PC-3 (cell line): ENCODE data around the gene TACC2. TPM values are rescaled to one million over a fixed set of nuclear protein-coding genes. Genes with fewer than 3 reads are reported as not detected.

ENCODE experiments used
- ATAC-seq: fragments of 200-7000 bp; cut with Tn5 transposase; 2 replicates; pipeline ENCODE4 v1.9.1; 2020; ENCODE audit warnings: mild to moderate bottlenecking, moderate library complexity
- BruUV-seq: library from RNA; stranded (reverse); fragments of 400-500 nt; replicated peaks from 2 replicates; lab custom pipeline; 2021; lab: Mats Ljungman, UMichigan
- CTCF ChIA-PET: fragments of 300-600 bp; sonication (Branson Sonifier 250); formaldehyde crosslinking; loops from one replicate; lab custom pipeline; 2022; ENCODE audit warnings: antibody characterized with exemption; lab: Charles Lee
- POLR2A ChIA-PET: fragments of 300-600 bp; sonication (Branson Sonifier 250); formaldehyde crosslinking; loops from one replicate; lab custom pipeline; 2022; ENCODE audit warnings: antibody characterized with exemption; ENCODE audit not compliant: unreplicated experiment; lab: Charles Lee
- DNase-seq: peaks from one replicate; pipeline ENCODE4 v3.0.0-alpha.2; 2015
- H2AFZ ChIP-seq: fragments of 300-600 bp; sonication (generic); 2 replicates; pipeline ENCODE4 v1.6.0; 2016; ENCODE audit warnings: antibody characterized with exemption, low read length
- H3F3A ChIP-seq: fragments of 300-600 bp; sonication (generic); one replicate; pipeline ENCODE4 v1.6.0; 2017; ENCODE audit warnings: antibody characterized with exemption, low read length, control low read depth, mild to moderate bottlenecking; ENCODE audit not compliant: unreplicated experiment
- H3K27ac ChIP-seq: fragments of 300-600 bp; sonication (generic); 2 replicates; pipeline ENCODE4 v1.5.1; 2016; ENCODE audit warnings: mild to moderate bottlenecking, low read length
- H3K27me3 ChIP-seq: fragments of 300-600 bp; sonication (generic); 2 replicates; pipeline ENCODE4 v1.6.1; 2016; ENCODE audit warnings: low read length, mixed read lengths
- H3K36me3 ChIP-seq: fragments of 300-600 bp; sonication (generic); 2 replicates; pipeline ENCODE4 v1.6.1; 2016; ENCODE audit warnings: low read depth, mixed run types, low read length, mixed read lengths
- H3K4me1 ChIP-seq: fragments of 300-600 bp; sonication (generic); 2 replicates; pipeline ENCODE4 v1.5.1; 2016; ENCODE audit warnings: low read length; ENCODE audit not compliant: insufficient read depth
- H3K4me2 ChIP-seq: fragments of 300-600 bp; sonication (generic); 2 replicates; pipeline ENCODE4 v1.6.0; 2016; ENCODE audit warnings: low read length
- H3K4me3 ChIP-seq: fragments of 300-600 bp; sonication (generic); 2 replicates; pipeline ENCODE4 v1.5.1; 2016; ENCODE audit warnings: mild to moderate bottlenecking, low read length, mixed read lengths
- H3K79me2 ChIP-seq: fragments of 300-600 bp; sonication (generic); 2 replicates; pipeline ENCODE4 v1.6.1; 2017; ENCODE audit warnings: low read length, mixed read lengths
- H3K9ac ChIP-seq: fragments of 300-600 bp; sonication (generic); 2 replicates; pipeline ENCODE4 v1.6.0; 2016; ENCODE audit warnings: mild to moderate bottlenecking, low read length
- H3K9me2 ChIP-seq: fragments of 300-600 bp; sonication (generic); replicated peaks from 2 replicates; pipeline ENCODE4 v1.6.1; 2016; ENCODE audit warnings: mixed run types, low read length, mixed read lengths
- H3K9me3 ChIP-seq: fragments of 300-600 bp; sonication (generic); 2 replicates; pipeline ENCODE4 v1.6.1; 2016; ENCODE audit warnings: low read length, mixed read lengths
- H4K20me1 ChIP-seq: fragments of 300-600 bp; sonication (generic); 2 replicates; pipeline ENCODE4 v1.6.1; 2016; ENCODE audit warnings: low read length, mixed read lengths
- EZH2 ChIP-seq: fragments of 300-600 bp; sonication (generic); IDR thresholded peaks from one replicate; pipeline ENCODE4 v1.6.1; 2017; ENCODE audit warnings: antibody characterized with exemption, mild to moderate bottlenecking, low read length; ENCODE audit not compliant: unreplicated experiment
- EZH2phosphoT487 ChIP-seq: fragments of 300-600 bp; sonication (generic); IDR thresholded peaks from 2 replicates; pipeline ENCODE4 v1.6.1; 2018; ENCODE audit warnings: mild to moderate bottlenecking, antibody characterized with exemption, low read length, borderline replicate concordance
- intact Hi-C: fragments of 100-400 bp; cut with micrococcal nuclease; formaldehyde crosslinking; loops from 2 replicates; pipeline ENCODE4 v1.9.0; 2023
- total RNA-seq: library from RNA; depleted of rRNA; stranded (reverse); fragments of >200 nt; gene quantifications from 2 replicates; pipeline ENCODE4 v1.2.3, GENCODE V29; 2014
- TF ChIP-seq, protein P1 (sequence below): fragments of 300-600 bp; sonication (generic); conservative IDR thresholded peaks from 2 replicates; pipeline ENCODE4 v1.5.1; 2017; ENCODE audit warnings: antibody characterized with exemption, low read depth, mild to moderate bottlenecking, low read length

TACC2 gene
- total RNA-seq, 1 experiment from 2014 or later, result 31.7 TPM

DNA sequence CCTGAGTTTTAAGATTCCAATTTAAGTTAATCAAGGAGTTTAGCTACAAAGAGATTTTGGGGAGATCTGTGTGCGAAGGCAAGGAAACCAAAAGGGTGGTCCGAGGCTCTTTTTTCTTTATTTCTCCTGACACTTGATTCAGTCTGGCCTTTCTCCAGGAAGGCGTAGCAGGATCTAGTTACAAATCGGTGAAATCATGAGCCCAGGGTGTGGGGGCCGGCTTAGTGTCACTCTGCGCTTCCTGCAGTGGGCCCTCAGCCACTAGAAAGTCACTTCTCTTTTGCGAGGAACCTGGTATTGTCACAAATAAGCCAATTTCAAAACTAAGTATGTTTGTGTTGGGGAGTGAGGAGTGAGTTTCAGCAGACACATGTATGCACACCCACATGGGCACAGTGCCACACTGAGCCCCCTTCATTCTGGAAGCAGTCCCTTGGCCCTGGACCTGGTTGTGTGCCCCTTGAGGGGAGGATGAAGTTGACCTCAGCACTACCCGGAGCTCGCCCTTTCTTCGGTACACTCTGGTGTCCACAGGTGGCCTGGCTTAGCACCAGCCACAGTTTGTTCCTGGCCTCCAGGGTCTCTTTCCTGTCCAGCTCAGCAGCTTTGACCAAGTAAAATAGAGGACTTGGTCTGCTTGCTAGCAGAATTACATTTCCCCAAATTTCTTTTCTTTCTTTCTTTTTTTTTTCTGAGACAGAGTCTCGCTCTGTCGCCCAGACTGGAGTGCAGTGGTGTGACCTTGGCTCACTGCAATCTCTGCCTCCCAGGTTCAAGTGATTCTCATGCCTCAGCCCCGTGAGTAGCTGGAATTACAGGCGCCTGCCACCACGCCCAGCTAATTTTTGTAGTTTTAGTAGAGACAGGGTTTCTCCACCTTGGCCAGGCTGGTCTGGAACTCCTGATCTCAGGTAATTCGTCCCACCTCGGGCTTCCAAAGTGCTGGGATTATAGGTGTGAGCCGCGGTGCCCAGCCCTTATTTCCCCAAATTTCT lies 198.2 kb downstream of the TACC2 start:
- CTCF ChIA-PET, result no interaction called here

DNA sequence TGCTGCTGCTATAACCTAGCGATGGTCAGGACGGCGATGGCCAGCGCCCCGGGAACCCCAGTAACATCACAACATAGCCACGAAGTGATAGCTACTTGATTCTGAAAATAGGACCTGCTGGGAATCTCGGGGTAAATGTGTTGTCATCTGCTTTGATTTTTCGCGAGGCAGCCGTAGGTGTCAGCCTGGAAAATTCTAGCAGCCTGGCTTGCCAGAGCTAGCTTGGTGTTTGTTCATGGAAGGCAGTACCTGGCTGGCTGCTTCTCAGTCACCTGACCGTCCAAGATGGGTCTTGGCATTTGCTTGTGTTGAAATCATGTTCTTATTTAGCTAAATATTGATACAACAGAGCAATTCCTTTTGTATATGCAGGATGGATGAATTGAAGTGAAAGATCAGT lies 199.7 kb downstream of the TACC2 start:
- TF ChIP-seq EZH2phosphoT487, result no peak
- TF ChIP-seq, protein P1, sequence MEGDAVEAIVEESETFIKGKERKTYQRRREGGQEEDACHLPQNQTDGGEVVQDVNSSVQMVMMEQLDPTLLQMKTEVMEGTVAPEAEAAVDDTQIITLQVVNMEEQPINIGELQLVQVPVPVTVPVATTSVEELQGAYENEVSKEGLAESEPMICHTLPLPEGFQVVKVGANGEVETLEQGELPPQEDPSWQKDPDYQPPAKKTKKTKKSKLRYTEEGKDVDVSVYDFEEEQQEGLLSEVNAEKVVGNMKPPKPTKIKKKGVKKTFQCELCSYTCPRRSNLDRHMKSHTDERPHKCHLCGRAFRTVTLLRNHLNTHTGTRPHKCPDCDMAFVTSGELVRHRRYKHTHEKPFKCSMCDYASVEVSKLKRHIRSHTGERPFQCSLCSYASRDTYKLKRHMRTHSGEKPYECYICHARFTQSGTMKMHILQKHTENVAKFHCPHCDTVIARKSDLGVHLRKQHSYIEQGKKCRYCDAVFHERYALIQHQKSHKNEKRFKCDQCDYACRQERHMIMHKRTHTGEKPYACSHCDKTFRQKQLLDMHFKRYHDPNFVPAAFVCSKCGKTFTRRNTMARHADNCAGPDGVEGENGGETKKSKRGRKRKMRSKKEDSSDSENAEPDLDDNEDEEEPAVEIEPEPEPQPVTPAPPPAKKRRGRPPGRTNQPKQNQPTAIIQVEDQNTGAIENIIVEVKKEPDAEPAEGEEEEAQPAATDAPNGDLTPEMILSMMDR, result no peak
- TF ChIP-seq EZH2, result no peak
- Histone ChIP-seq H3K27me3 (no peaks in the 10 kb centered on the region), H3F3A (no peaks in the 10 kb centered on the region), H3K9ac (no peak overlapping the region), H3K4me1 (peaks cover 14% of the 10 kb centered on the region), H3K79me2 (peaks cover 31% of the 10 kb centered on the region), H3K4me2 (no peak overlapping the region), H3K27ac (no peak overlapping the region), H4K20me1 (0 out of 2 replicates have a peak, but pooled peaks cover 4% of the 10 kb centered on the region), H3K9me2 (no peaks in the 10 kb centered on the region), H3K9me3 (no peaks in the 10 kb centered on the region), H3K36me3 (no peaks in the 10 kb centered on the region), H2AFZ (no peak overlapping the region), H3K4me3 (no peak overlapping the region)
- intact Hi-C loops, result no loop called here
- ATAC-seq (no peak), DNase-seq (no peak)
- BruUV-seq, result no TSS peak
- ChIA-PET POLR2A (no interaction called here), CTCF (no interaction called here)

More for the DNA sequence above, 198.2 kb downstream of the TACC2 start:
- no peaks in the 10 kb centered on the region for H3K27me3 ChIP-seq
- POLR2A ChIA-PET, result no interaction called here
- DNase-seq, result no peak
- no peak for TF ChIP-seq EZH2
- TF ChIP-seq, protein P1, result no peak
- no peak for TF ChIP-seq EZH2phosphoT487
- H3F3A ChIP-seq, result no peaks in the 10 kb centered on the region
- no peaks in the 10 kb centered on the region for H3K9me3 ChIP-seq
- no peak overlapping the region for H2AFZ ChIP-seq
- H3K9ac ChIP-seq, result no peak overlapping the region
- H3K27ac ChIP-seq, result no peak overlapping the region
- BruUV-seq, result no TSS peak
- no peak overlapping the region for H3K4me3 ChIP-seq
- intact Hi-C loops, result no loop called here
- peaks cover 29% of the 10 kb centered on the region for H3K4me1 ChIP-seq
- 0 out of 2 replicates have a peak, but pooled peaks cover 4% of the 10 kb centered on the region for H4K20me1 ChIP-seq
- H3K79me2 ChIP-seq, result peaks cover 40% of the 10 kb centered on the region
- no peaks in the 10 kb centered on the region for H3K9me2 ChIP-seq
- no peak for ATAC-seq
- no peaks in the 10 kb centered on the region for H3K36me3 ChIP-seq
- no peak overlapping the region for H3K4me2 ChIP-seq

DNA sequence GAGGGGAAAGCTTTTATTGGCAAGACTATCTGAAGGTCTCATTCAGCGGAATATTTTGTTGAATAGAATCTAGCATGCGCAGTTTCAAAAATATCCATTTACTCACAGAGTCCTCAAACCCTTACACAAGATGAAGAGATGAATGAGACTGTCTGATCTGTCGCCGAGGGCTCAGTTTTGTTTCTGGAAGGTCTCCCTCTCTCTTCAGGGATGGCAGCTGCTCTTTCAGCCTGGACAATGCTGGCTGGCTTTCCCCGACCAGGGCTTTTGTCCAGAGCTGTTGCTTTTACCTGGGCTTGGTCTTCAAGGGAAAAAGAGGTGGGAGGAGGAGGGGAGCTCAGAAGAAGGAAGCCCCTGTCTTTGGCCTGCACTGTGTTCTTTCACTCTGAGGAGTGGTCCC lies 200.2 kb downstream of the TACC2 start:
- POLR2A ChIA-PET, result no interaction called here

More for the DNA sequence above, 200.2 kb downstream of the TACC2 start:
- no peaks in the 10 kb centered on the region for H3K27me3 ChIP-seq
- H3K9ac ChIP-seq, result no peak overlapping the region
- H3K9me3 ChIP-seq, result no peaks in the 10 kb centered on the region
- DNase-seq (no peak), ATAC-seq (no peak)
- no peak overlapping the region for H3K4me2 ChIP-seq
- no peaks in the 10 kb centered on the region for H3K36me3 ChIP-seq
- 0 out of 2 replicates have a peak, but pooled peaks cover 4% of the 10 kb centered on the region for H4K20me1 ChIP-seq
- no peaks in the 10 kb centered on the region for H3F3A ChIP-seq
- H3K27ac ChIP-seq, result no peak overlapping the region
- H2AFZ ChIP-seq, result no peak overlapping the region
- intact Hi-C loops, result no loop called here
- H3K9me2 ChIP-seq, result no peaks in the 10 kb centered on the region
- H3K4me3 ChIP-seq, result no peak overlapping the region
- TF ChIP-seq, protein P1, result no peak
- TF ChIP-seq EZH2phosphoT487 (no peak), EZH2 (no peak)
- CTCF ChIA-PET, result no interaction called here
- BruUV-seq, result no TSS peak
- H3K79me2 ChIP-seq, result peaks cover 27% of the 10 kb centered on the region
- peaks cover 10% of the 10 kb centered on the region for H3K4me1 ChIP-seq
